Nephron (organoid): ENCODE measurements around the gene GALNT1.

Experiments
- H3K27ac Mint-ChIP-seq, 3 experiments: 2 replicates each; pipeline ENCODE4 v1.8.0; 2020; ENCODE audit warnings: mixed read lengths in 3 of 3, mild to moderate bottlenecking in 2 of 3, moderate library complexity in 1 of 3
- H3K27me3 Mint-ChIP-seq: 2 replicates; pipeline ENCODE4 v1.8.0; 2021; ENCODE audit warnings: low read depth, mild to moderate bottlenecking, moderate library complexity, mixed read lengths
- H3K36me3 Mint-ChIP-seq: 2 replicates; pipeline ENCODE4 v1.8.0; 2020; ENCODE audit warnings: low read depth, mixed read lengths
- H3K4me1 Mint-ChIP-seq: 2 replicates; pipeline ENCODE4 v1.8.0; 2020; ENCODE audit warnings: mixed read lengths
- H3K4me3 Mint-ChIP-seq, 3 experiments: 2 replicates each; pipeline ENCODE4 v1.8.0; 2020; ENCODE audit warnings: mild to moderate bottlenecking in 3 of 3, mixed read lengths in 3 of 3, moderate library complexity in 2 of 3
- H3K9me3 Mint-ChIP-seq: 2 replicates; pipeline ENCODE4 v1.8.0; 2020; ENCODE audit warnings: mixed read lengths
- CTCF ChIP-seq, 3 experiments: fragments of 200-600 bp; sonication (generic); IDR thresholded peaks; one replicate each; pipeline ENCODE4 v1.5.0; 2021; ENCODE audit warnings: antibody characterized with exemption in 3 of 3; ENCODE audit not compliant: unreplicated experiment in 3 of 3

GALNT1 gene

GRCh38 chr18:35715139-35715538 is 133.6 kb downstream of the GALNT1 start:
- no peaks in the 10 kb centered on the region for H3K4me1 Mint-ChIP-seq
- H3K27ac Mint-ChIP-seq: no peak overlapping the region
- TF ChIP-seq CTCF (IDR thresholded peaks at IDR 0.05; ENCODE audit: unreplicated experiment in 3 of 3): no peak
- peaks cover 64% of the 10 kb centered on the region for H3K36me3 Mint-ChIP-seq
- H3K9me3 Mint-ChIP-seq: peaks cover 28% of the 10 kb centered on the region
- no peak overlapping the region for H3K4me3 Mint-ChIP-seq
- H3K27me3 Mint-ChIP-seq: no peaks in the 10 kb centered on the region

GRCh38 chr18:35716169-35716831 is 134.8 kb downstream of the GALNT1 start:
- H3K27me3 Mint-ChIP-seq: no peaks in the 10 kb centered on the region
- peaks cover 36% of the 10 kb centered on the region for H3K9me3 Mint-ChIP-seq
- no peak overlapping the region for H3K4me3 Mint-ChIP-seq
- H3K4me1 Mint-ChIP-seq: no peaks in the 10 kb centered on the region
- H3K36me3 Mint-ChIP-seq: peaks cover 57% of the 10 kb centered on the region
- no peak for TF ChIP-seq CTCF (IDR thresholded peaks at IDR 0.05; ENCODE audit: unreplicated experiment in 3 of 3)
- H3K27ac Mint-ChIP-seq: no peak overlapping the region

- Mint-ChIP-seq H3K27me3 (no peaks in the 10 kb centered on the region), H3K4me3 (no peak overlapping the region)
- no peak for TF ChIP-seq CTCF (IDR thresholded peaks at IDR 0.05; ENCODE audit: unreplicated experiment in 3 of 3)
Measured at GRCh38 chr18:35717182-35717581, 135.6 kb downstream of the GALNT1 start.

GRCh38 chr18:35721431-35722081 is 140.0 kb downstream of the GALNT1 start:
- peaks cover 12% of the 10 kb centered on the region for H3K36me3 Mint-ChIP-seq
- H3K27me3 Mint-ChIP-seq: no peaks in the 10 kb centered on the region
- H3K4me3 Mint-ChIP-seq: no peak overlapping the region
- TF ChIP-seq CTCF (IDR thresholded peaks at IDR 0.05; ENCODE audit: unreplicated experiment in 3 of 3): no peak
- H3K9me3 Mint-ChIP-seq: peaks cover 50% of the 10 kb centered on the region
- H3K4me1 Mint-ChIP-seq: no peaks in the 10 kb centered on the region
- no peak overlapping the region for H3K27ac Mint-ChIP-seq

More at GRCh38 chr18:35717182-35717581, 135.6 kb downstream of the GALNT1 start:
- H3K36me3 Mint-ChIP-seq: peaks cover 50% of the 10 kb centered on the region
- H3K27ac Mint-ChIP-seq: no peak overlapping the region
- peaks cover 36% of the 10 kb centered on the region for H3K9me3 Mint-ChIP-seq
- no peaks in the 10 kb centered on the region for H3K4me1 Mint-ChIP-seq

- no peak for TF ChIP-seq CTCF (IDR thresholded peaks at IDR 0.05; ENCODE audit: unreplicated experiment in 3 of 3)
- Mint-ChIP-seq H3K9me3 (peaks cover 19% of the 10 kb centered on the region), H3K27ac (no peak overlapping the region), H3K4me1 (peaks cover 29% of the 10 kb centered on the region), H3K36me3 (no peaks in the 10 kb centered on the region), H3K27me3 (peaks cover 1% of the 10 kb centered on the region), H3K4me3 (no peak overlapping the region)
Measured at GRCh38 chr18:35728676-35729075, 147.1 kb downstream of the GALNT1 start.
